GM23248 (cell line): ENCODE data around the gene KCNQ5. TPM values are rescaled to one million over a fixed set of nuclear protein-coding genes. Genes with fewer than 3 reads are reported as not detected.

Experiments used
- DNase-seq: peaks from one replicate; pipeline ENCODE4 v3.0.0-alpha.2; 2015
- H2AFZ ChIP-seq: fragments of 200-600 bp; sonication (generic); 2 replicates; pipeline ENCODE4 v1.6.1; 2016; ENCODE audit warnings: antibody characterized with exemption
- H3F3A ChIP-seq: fragments of 200-600 bp; sonication (generic); 2 replicates; pipeline ENCODE4 v1.6.1; 2016; ENCODE audit warnings: mild to moderate bottlenecking, antibody characterized with exemption, mixed run types; ENCODE audit not compliant: insufficient read depth
- H3K27ac ChIP-seq: fragments of 200-600 bp; sonication (generic); 2 replicates; pipeline ENCODE4 v1.5.1; 2016; ENCODE audit warnings: mild to moderate bottlenecking
- H3K27me3 ChIP-seq: fragments of 200-600 bp; sonication (generic); replicated peaks from 2 replicates; pipeline ENCODE4 v1.6.1; 2016; ENCODE audit warnings: mild to moderate bottlenecking; ENCODE audit not compliant: insufficient read depth
- H3K36me3 ChIP-seq: fragments of 200-600 bp; sonication (generic); 2 replicates; pipeline ENCODE4 v1.6.1; 2016; ENCODE audit warnings: low read depth, mild to moderate bottlenecking
- H3K4me1 ChIP-seq: fragments of 200-600 bp; sonication (generic); 2 replicates; pipeline ENCODE4 v1.6.1; 2016; ENCODE audit warnings: mild to moderate bottlenecking; ENCODE audit not compliant: insufficient read depth
- H3K4me2 ChIP-seq: fragments of 200-600 bp; sonication (generic); one replicate; pipeline ENCODE4 v1.6.1; 2016; ENCODE audit warnings: mild to moderate bottlenecking; ENCODE audit not compliant: unreplicated experiment
- H3K4me3 ChIP-seq: fragments of 200-600 bp; sonication (generic); 2 replicates; pipeline ENCODE4 v1.5.1; 2016; ENCODE audit warnings: mild to moderate bottlenecking
- H3K79me2 ChIP-seq: fragments of 200-600 bp; sonication (generic); 2 replicates; pipeline ENCODE4 v1.6.1; 2016; ENCODE audit warnings: mild to moderate bottlenecking; ENCODE audit not compliant: insufficient read depth
- H3K9ac ChIP-seq: fragments of 200-600 bp; sonication (generic); 2 replicates; pipeline ENCODE4 v1.6.1; 2016; ENCODE audit warnings: mild to moderate bottlenecking
- H3K9me2 ChIP-seq: fragments of 200-600 bp; sonication (generic); 2 replicates; pipeline ENCODE4 v1.6.1; 2016; ENCODE audit warnings: mixed run types, mild to moderate bottlenecking, moderate library complexity; ENCODE audit not compliant: insufficient read depth
- H3K9me3 ChIP-seq: fragments of 200-600 bp; sonication (generic); one replicate; pipeline ENCODE4 v1.6.1; 2017; ENCODE audit warnings: low read depth
- H4K20me1 ChIP-seq: fragments of 200-600 bp; sonication (generic); 2 replicates; pipeline ENCODE4 v1.6.0; 2016; ENCODE audit not compliant: insufficient read depth
- EZH2 ChIP-seq: fragments of 200-600 bp; sonication (generic); IDR thresholded peaks from 2 replicates; pipeline ENCODE4 v1.6.1; 2018; ENCODE audit warnings: antibody characterized with exemption, mild to moderate bottlenecking; ENCODE audit not compliant: insufficient read depth, poor library complexity, severe bottlenecking
- EZH2phosphoT487 ChIP-seq: fragments of 200-600 bp; sonication (generic); IDR thresholded peaks from 2 replicates; pipeline ENCODE4 v1.6.1; 2018; ENCODE audit warnings: antibody characterized with exemption, moderate library complexity, mild to moderate bottlenecking, low read depth; ENCODE audit not compliant: insufficient read depth
- WGBS, 2 experiments: methylation state at CpG; one replicate each; pipeline ENCODE4 v1.1.6; 2015 to 2017; ENCODE audit warnings: low lambda C conversion rate in 2 of 2, low coverage in 1 of 2; ENCODE audit errors: missing lambda C conversion rate in 2 of 2; 5-methylcytosine and 5-hydroxymethylcytosine counted together
- in situ Hi-C: fragments of 300-500 bp; cut with MboI; formaldehyde crosslinking; loops from 2 replicates; pipeline ENCODE4 v1.15.0; 2020
- polyA plus RNA-seq: library from polyadenylated mRNA; unstranded; fragments of >200 nt; fragmentation: Nextera tagmentation; extraction: Ambion mirVana; gene quantifications from 2 replicates; pipeline ENCODE4 v1.2.1, GENCODE V29; 2016
- total RNA-seq: library from RNA; depleted of rRNA; stranded (reverse); fragments of >200 nt; shearing (Covaris generic); gene quantifications from 2 replicates; pipeline ENCODE4 v1.2.3, GENCODE V29; 2014

Gene KCNQ5
- total and polyA plus RNA-seq, 2 experiments from 2014 or later = 5.7 to 10.8 TPM

DNA sequence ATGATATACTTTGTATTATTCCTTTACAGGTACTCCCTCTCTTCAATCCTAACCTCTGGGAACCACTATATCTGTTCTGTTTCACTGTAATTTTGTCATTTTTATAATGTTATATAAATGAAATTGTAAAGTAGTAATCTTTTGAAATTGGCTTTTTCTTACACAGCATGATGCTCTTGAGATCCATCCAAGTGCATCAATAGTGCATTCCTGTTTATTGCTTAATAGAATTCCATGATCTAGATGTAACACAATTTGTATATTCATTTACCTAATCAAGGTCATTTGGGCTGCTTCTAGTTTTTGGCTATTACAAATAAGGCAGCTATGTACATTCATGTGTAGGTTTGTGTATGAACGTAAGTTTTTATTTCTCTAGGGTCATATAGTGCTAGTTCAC is 428.8 kb downstream of the KCNQ5 start:
- in situ Hi-C loops = no loop called here
- DNase-seq = peak; percentile 59
- 67 to 71% methylated on average over 1 of the region's 1 CpG for WGBS, 2 experiments

GRCh38 chr6:73051147-73051546 is 429.3 kb downstream of the KCNQ5 start:
- no peaks in the 10 kb centered on the region for H3K36me3 ChIP-seq
- no peak overlapping the region for H2AFZ ChIP-seq
- H3K4me2 ChIP-seq = no peak overlapping the region
- in situ Hi-C loops = no loop called here
- TF ChIP-seq EZH2 (no peak), EZH2phosphoT487 (no peak)
- H4K20me1 ChIP-seq = no peaks in the 10 kb centered on the region
- WGBS, 2 experiments = 77 to 81% methylated on average over 5 of the region's 5 CpGs
- H3K4me1 ChIP-seq = peaks cover 16% of the 10 kb centered on the region
- H3K27me3 ChIP-seq = no peaks in the 10 kb centered on the region
- H3K27ac ChIP-seq = no peak overlapping the region
- no peaks in the 10 kb centered on the region for H3K9me3 ChIP-seq
- H3K79me2 ChIP-seq = no peaks in the 10 kb centered on the region
- H3K9ac ChIP-seq = no peak overlapping the region
- H3K9me2 ChIP-seq = no peaks in the 10 kb centered on the region
- DNase-seq = no peak
- peaks cover 6% of the 10 kb centered on the region; the same call in 1 of the 2 replicates for H3F3A ChIP-seq
- H3K4me3 ChIP-seq = no peak overlapping the region

More for the DNA sequence above, 428.8 kb downstream of the KCNQ5 start:
- Histone ChIP-seq H3K9ac (no peak overlapping the region), H3K4me2 (no peak overlapping the region), H2AFZ (no peak overlapping the region), H3K4me1 (peaks cover 16% of the 10 kb centered on the region), H3K9me2 (no peaks in the 10 kb centered on the region), H3K27me3 (no peaks in the 10 kb centered on the region), H3K4me3 (no peak overlapping the region), H3K9me3 (no peaks in the 10 kb centered on the region), H3F3A (peaks cover 6% of the 10 kb centered on the region; the same call in 1 of the 2 replicates), H3K36me3 (no peaks in the 10 kb centered on the region), H4K20me1 (no peaks in the 10 kb centered on the region), H3K79me2 (no peaks in the 10 kb centered on the region), H3K27ac (no peak overlapping the region)
- TF ChIP-seq EZH2phosphoT487 (no peak), EZH2 (no peak)

DNA sequence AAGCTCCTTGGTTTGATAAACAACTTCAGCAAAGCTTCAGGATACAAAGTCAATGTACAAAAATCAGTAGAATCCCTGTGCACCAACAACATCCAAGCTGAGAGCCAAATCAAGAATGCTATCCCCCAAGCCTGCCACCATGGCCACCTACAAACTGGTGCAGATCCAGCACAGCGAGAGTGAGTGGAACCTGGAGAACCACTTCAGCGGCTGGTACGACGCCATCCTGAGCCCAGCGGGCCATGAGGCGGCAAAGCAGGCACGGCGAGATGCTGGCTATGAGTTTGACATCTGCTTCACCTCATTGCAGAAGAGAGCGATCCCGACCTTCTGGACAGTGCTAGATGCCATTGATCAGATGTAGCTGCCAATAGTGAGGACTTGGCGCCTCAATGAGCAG is 433.1 kb downstream of the KCNQ5 start:
- Histone ChIP-seq H3K27me3 (no peaks in the 10 kb centered on the region), H3K27ac (no peak overlapping the region), H3K9me2 (no peaks in the 10 kb centered on the region), H3K79me2 (no peaks in the 10 kb centered on the region), H3K36me3 (no peaks in the 10 kb centered on the region), H2AFZ (no peak overlapping the region), H3K9me3 (no peaks in the 10 kb centered on the region), H3K4me2 (no peak overlapping the region), H3K4me1 (peaks cover 16% of the 10 kb centered on the region), H4K20me1 (no peaks in the 10 kb centered on the region), H3K4me3 (no peak overlapping the region), H3F3A (peaks cover 17% of the 10 kb centered on the region; the same call in 1 of the 2 replicates), H3K9ac (no peak overlapping the region)
- no peak for TF ChIP-seq EZH2
- no peak for TF ChIP-seq EZH2phosphoT487
- in situ Hi-C loops = no loop called here
- no peak for DNase-seq
- 65 to 68% methylated on average over 11 of the region's 11 CpGs for WGBS, 2 experiments

- no peaks in the 10 kb centered on the region for H3K9me2 ChIP-seq
- H3K27ac ChIP-seq = no peak overlapping the region
- H4K20me1 ChIP-seq = no peaks in the 10 kb centered on the region
- no peak overlapping the region for H3K4me3 ChIP-seq
- 30 to 35% methylated on average over 3 of the region's 3 CpGs for WGBS, 2 experiments
- peaks cover 16% of the 10 kb centered on the region for H3K4me1 ChIP-seq
- no peak overlapping the region for H3K9ac ChIP-seq
- no peaks in the 10 kb centered on the region for H3K9me3 ChIP-seq
- H3F3A ChIP-seq = peaks cover 37% of the 10 kb centered on the region; the same call in 1 of the 2 replicates
- no peak overlapping the region for H2AFZ ChIP-seq
- TF ChIP-seq EZH2 (no peak), EZH2phosphoT487 (no peak)
- H3K4me2 ChIP-seq = no peak overlapping the region
- H3K27me3 ChIP-seq = no peaks in the 10 kb centered on the region
- in situ Hi-C loops = no loop called here
- H3K36me3 ChIP-seq = no peaks in the 10 kb centered on the region
- no peak for DNase-seq
- H3K79me2 ChIP-seq = no peaks in the 10 kb centered on the region
Observed at GRCh38 chr6:73058736-73059135, 436.9 kb downstream of the KCNQ5 start.

DNA sequence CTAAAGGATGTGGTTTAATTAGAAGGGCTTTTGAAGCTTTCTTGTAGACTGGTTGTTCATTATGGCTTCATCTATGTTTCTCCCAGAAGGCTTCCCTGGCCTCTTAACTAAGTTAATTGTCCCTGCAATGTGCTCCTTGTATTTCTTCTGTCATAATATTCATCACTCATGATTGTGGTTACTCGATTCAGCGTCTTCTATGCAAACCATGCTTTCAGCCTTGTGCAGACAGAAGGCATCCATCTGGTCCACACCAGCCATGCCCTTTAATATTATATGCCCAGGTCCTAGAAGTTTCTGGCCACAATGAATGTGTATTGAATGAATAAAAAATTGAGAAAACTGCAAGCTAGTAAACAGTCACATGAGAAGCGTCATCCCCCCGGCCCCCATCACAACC is 440.3 kb downstream of the KCNQ5 start:
- H3K36me3 ChIP-seq = no peaks in the 10 kb centered on the region
- no peaks in the 10 kb centered on the region for H3K27me3 ChIP-seq
- no peaks in the 10 kb centered on the region for H3K9me3 ChIP-seq
- no peaks in the 10 kb centered on the region for H4K20me1 ChIP-seq
- no peaks in the 10 kb centered on the region for H3K9me2 ChIP-seq
- no peak overlapping the region for H2AFZ ChIP-seq
- no peak for DNase-seq
- no peak for TF ChIP-seq EZH2
- H3K4me1 ChIP-seq = peaks cover 29% of the 10 kb centered on the region
- in situ Hi-C loops = no loop called here
- no peak overlapping the region for H3K9ac ChIP-seq
- WGBS, 2 experiments = 15 to 27% methylated on average over 4 of the region's 4 CpGs
- H3K27ac ChIP-seq = no peak overlapping the region
- 0 out of 2 replicates have a peak, but pooled peaks cover 31% of the 10 kb centered on the region for H3F3A ChIP-seq
- no peaks in the 10 kb centered on the region for H3K79me2 ChIP-seq
- no peak overlapping the region for H3K4me3 ChIP-seq
- H3K4me2 ChIP-seq = no peak overlapping the region
